Activated T-cell treated with anti-CD3 and anti-CD28 coated beads, Interleukin-2, amount 50 U/mL, for 24 hours (primary cell): ENCODE results near the gene ZNF839.
A peak's percentile ranks its signal among the peaks of the same experiment; 100 is the strongest.

ENCODE experiments used
- DNase-seq: peaks from one replicate; pipeline ENCODE4 v3.0.0-alpha.2; 2020
- H3K27ac Mint-ChIP-seq: 2 replicates; pipeline ENCODE4 v1.8.0; 2020; ENCODE audit warnings: mild to moderate bottlenecking, mixed read lengths
- H3K27me3 Mint-ChIP-seq: 2 replicates; pipeline ENCODE4 v1.8.0; 2020; ENCODE audit warnings: mixed read lengths
- H3K36me3 Mint-ChIP-seq: 2 replicates; pipeline ENCODE4 v1.8.0; 2020; ENCODE audit warnings: low read depth, mixed read lengths
- H3K4me1 Mint-ChIP-seq: 2 replicates; pipeline ENCODE4 v1.8.0; 2020; ENCODE audit warnings: low read depth, mixed read lengths
- H3K4me3 Mint-ChIP-seq: 2 replicates; pipeline ENCODE4 v1.8.0; 2020; ENCODE audit warnings: mild to moderate bottlenecking, moderate library complexity, mixed read lengths
- H3K9me3 Mint-ChIP-seq: 2 replicates; pipeline ENCODE4 v1.8.0; 2020; ENCODE audit warnings: mixed read lengths

ZNF839 gene

GRCh38 chr14:102371361-102371760, 51.8 kb downstream of the ZNF839 start:
- no peak overlapping the region for H3K4me3 Mint-ChIP-seq

GRCh38 chr14:102373110-102373509, 53.6 kb downstream of the ZNF839 start:
- DNase-seq: no peak
- Mint-ChIP-seq H3K9me3 (no peaks in the 10 kb centered on the region), H3K27ac (peak overlapping the region; percentile 20), H3K36me3 (peaks cover 14% of the 10 kb centered on the region), H3K27me3 (no peaks in the 10 kb centered on the region), H3K4me3 (no peak overlapping the region), H3K4me1 (peaks cover 45% of the 10 kb centered on the region)

More at GRCh38 chr14:102371361-102371760, 51.8 kb downstream of the ZNF839 start:
- Mint-ChIP-seq H3K27me3 (no peaks in the 10 kb centered on the region), H3K4me1 (peaks cover 59% of the 10 kb centered on the region), H3K27ac (no peak overlapping the region), H3K9me3 (no peaks in the 10 kb centered on the region), H3K36me3 (peaks cover 2% of the 10 kb centered on the region)
- no peak for DNase-seq

GRCh38 chr14:102374264-102374663, 54.7 kb downstream of the ZNF839 start:
- no peak for DNase-seq
- Mint-ChIP-seq H3K27me3 (no peaks in the 10 kb centered on the region), H3K36me3 (peaks cover 21% of the 10 kb centered on the region), H3K9me3 (no peaks in the 10 kb centered on the region), H3K4me3 (no peak overlapping the region), H3K4me1 (peaks cover 36% of the 10 kb centered on the region), H3K27ac (no peak overlapping the region)

- Mint-ChIP-seq H3K27ac (peak overlapping the region; percentile 44), H3K9me3 (no peaks in the 10 kb centered on the region), H3K4me3 (no peak overlapping the region), H3K36me3 (peaks cover 22% of the 10 kb centered on the region), H3K4me1 (peaks cover 36% of the 10 kb centered on the region), H3K27me3 (no peaks in the 10 kb centered on the region)
- DNase-seq: no peak
These were observed 55.6 kb downstream of the ZNF839 start for GRCh38 chr14:102375119-102375518.

GRCh38 chr14:102377696-102378095, 58.1 kb downstream of the ZNF839 start:
- no peaks in the 10 kb centered on the region for H3K9me3 Mint-ChIP-seq
- H3K36me3 Mint-ChIP-seq: peaks cover 30% of the 10 kb centered on the region
- no peak for DNase-seq
- H3K4me3 Mint-ChIP-seq: no peak overlapping the region
- H3K27ac Mint-ChIP-seq: no peak overlapping the region
- H3K4me1 Mint-ChIP-seq: peaks cover 27% of the 10 kb centered on the region
- no peaks in the 10 kb centered on the region for H3K27me3 Mint-ChIP-seq

- Mint-ChIP-seq H3K36me3 (peaks cover 30% of the 10 kb centered on the region), H3K27me3 (no peaks in the 10 kb centered on the region), H3K27ac (no peak overlapping the region), H3K9me3 (no peaks in the 10 kb centered on the region), H3K4me1 (peaks cover 21% of the 10 kb centered on the region), H3K4me3 (no peak overlapping the region)
- no peak for DNase-seq
These were observed 59.3 kb downstream of the ZNF839 start for GRCh38 chr14:102378830-102379229.

- Mint-ChIP-seq H3K9me3 (no peaks in the 10 kb centered on the region), H3K4me1 (peaks cover under 1% of the 10 kb centered on the region), H3K4me3 (no peak overlapping the region), H3K27ac (no peak overlapping the region), H3K27me3 (no peaks in the 10 kb centered on the region), H3K36me3 (peaks cover 21% of the 10 kb centered on the region)
- no peak for DNase-seq
These were observed 67.5 kb downstream of the ZNF839 start for GRCh38 chr14:102387086-102387485.

- Mint-ChIP-seq H3K4me1 (peaks cover 5% of the 10 kb centered on the region), H3K4me3 (no peak overlapping the region), H3K36me3 (peaks cover 25% of the 10 kb centered on the region), H3K27ac (no peak overlapping the region), H3K9me3 (no peaks in the 10 kb centered on the region), H3K27me3 (no peaks in the 10 kb centered on the region)
- no peak for DNase-seq
These were observed 69.7 kb downstream of the ZNF839 start for GRCh38 chr14:102389246-102389645.

GRCh38 chr14:102390064-102390855, 70.7 kb downstream of the ZNF839 start:
- Mint-ChIP-seq H3K9me3 (no peaks in the 10 kb centered on the region), H3K36me3 (peaks cover 23% of the 10 kb centered on the region), H3K27ac (no peak overlapping the region), H3K27me3 (no peaks in the 10 kb centered on the region), H3K4me3 (no peak overlapping the region), H3K4me1 (peaks cover 14% of the 10 kb centered on the region)
- DNase-seq: no peak
